ENCODE measurements around the gene ALG10B.

GRCh38 chr12:38332814-38333213, 16.2 kb downstream of the ALG10B start:
- TF ChIP-seq, protein P1, sequence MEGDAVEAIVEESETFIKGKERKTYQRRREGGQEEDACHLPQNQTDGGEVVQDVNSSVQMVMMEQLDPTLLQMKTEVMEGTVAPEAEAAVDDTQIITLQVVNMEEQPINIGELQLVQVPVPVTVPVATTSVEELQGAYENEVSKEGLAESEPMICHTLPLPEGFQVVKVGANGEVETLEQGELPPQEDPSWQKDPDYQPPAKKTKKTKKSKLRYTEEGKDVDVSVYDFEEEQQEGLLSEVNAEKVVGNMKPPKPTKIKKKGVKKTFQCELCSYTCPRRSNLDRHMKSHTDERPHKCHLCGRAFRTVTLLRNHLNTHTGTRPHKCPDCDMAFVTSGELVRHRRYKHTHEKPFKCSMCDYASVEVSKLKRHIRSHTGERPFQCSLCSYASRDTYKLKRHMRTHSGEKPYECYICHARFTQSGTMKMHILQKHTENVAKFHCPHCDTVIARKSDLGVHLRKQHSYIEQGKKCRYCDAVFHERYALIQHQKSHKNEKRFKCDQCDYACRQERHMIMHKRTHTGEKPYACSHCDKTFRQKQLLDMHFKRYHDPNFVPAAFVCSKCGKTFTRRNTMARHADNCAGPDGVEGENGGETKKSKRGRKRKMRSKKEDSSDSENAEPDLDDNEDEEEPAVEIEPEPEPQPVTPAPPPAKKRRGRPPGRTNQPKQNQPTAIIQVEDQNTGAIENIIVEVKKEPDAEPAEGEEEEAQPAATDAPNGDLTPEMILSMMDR (IDR thresholded peaks at IDR 0.05; ENCODE audit: low read length), result no peak
- no peak for TF ChIP-seq EZH2 (IDR thresholded peaks at IDR 0.05; ENCODE audit: borderline replicate concordance, low read length)
